ENCODE data around the gene FAM120C. TPM values are rescaled to one million over a fixed set of nuclear protein-coding genes. Genes with fewer than 3 reads are reported as not detected.

The FAM120C gene
- total RNA-seq, 1 donor from 2014 or later, result 3.5 TPM

GRCh38 chrX:54172455-54172854 lies 10.6 kb downstream of the FAM120C start:
- H3K36me3 ChIP-seq (ENCODE audit: control insufficient read depth, insufficient read depth, low read length), result no peaks in the 10 kb centered on the region

GRCh38 chrX:54171527-54172250 lies 11.4 kb downstream of the FAM120C start:
- no peak for TF ChIP-seq CTCF (IDR thresholded peaks at IDR 0.05; ENCODE audit: insufficient read depth, low read length, poor library complexity, severe bottlenecking)
- DNase-seq (ENCODE audit: low read depth), result no peak
- no peaks in the 10 kb centered on the region for H3K27me3 ChIP-seq (ENCODE audit: control insufficient read depth, insufficient read depth, low read length)
- H3K36me3 ChIP-seq (ENCODE audit: control insufficient read depth, insufficient read depth, low read length), result no peaks in the 10 kb centered on the region
- no peak overlapping the region for H3K4me3 ChIP-seq (ENCODE audit: low read depth, low read length)

More at GRCh38 chrX:54172455-54172854, 10.6 kb downstream of the FAM120C start:
- no peak for TF ChIP-seq CTCF (IDR thresholded peaks at IDR 0.05; ENCODE audit: insufficient read depth, low read length, poor library complexity, severe bottlenecking)
- Histone ChIP-seq H3K27me3 (ENCODE audit: control insufficient read depth, insufficient read depth, low read length) (no peaks in the 10 kb centered on the region), H3K4me3 (ENCODE audit: low read depth, low read length) (no peak overlapping the region)
- no peak for DNase-seq (ENCODE audit: low read depth)

- Histone ChIP-seq H3K4me3 (ENCODE audit: low read depth, low read length) (no peak overlapping the region), H3K36me3 (ENCODE audit: control insufficient read depth, insufficient read depth, low read length) (no peaks in the 10 kb centered on the region), H3K27me3 (ENCODE audit: control insufficient read depth, insufficient read depth, low read length) (no peaks in the 10 kb centered on the region)
- DNase-seq (ENCODE audit: low read depth), result no peak
- no peak for TF ChIP-seq CTCF (IDR thresholded peaks at IDR 0.05; ENCODE audit: insufficient read depth, low read length, poor library complexity, severe bottlenecking)
Measured at GRCh38 chrX:54171091-54171490, 12.0 kb downstream of the FAM120C start.

GRCh38 chrX:54166915-54167314 lies 16.1 kb downstream of the FAM120C start:
- no peak for TF ChIP-seq CTCF (IDR thresholded peaks at IDR 0.05; ENCODE audit: insufficient read depth, low read length, poor library complexity, severe bottlenecking)
- no peaks in the 10 kb centered on the region for H3K36me3 ChIP-seq (ENCODE audit: control insufficient read depth, insufficient read depth, low read length)
- no peak for DNase-seq (ENCODE audit: low read depth)
- H3K27me3 ChIP-seq (ENCODE audit: control insufficient read depth, insufficient read depth, low read length), result no peaks in the 10 kb centered on the region
- no peak overlapping the region for H3K4me3 ChIP-seq (ENCODE audit: low read depth, low read length)

- Histone ChIP-seq H3K4me3 (ENCODE audit: low read depth, low read length) (no peak overlapping the region), H3K27me3 (ENCODE audit: control insufficient read depth, insufficient read depth, low read length) (no peaks in the 10 kb centered on the region), H3K36me3 (ENCODE audit: control insufficient read depth, insufficient read depth, low read length) (no peaks in the 10 kb centered on the region)
- no peak for DNase-seq (ENCODE audit: low read depth)
- no peak for TF ChIP-seq CTCF (IDR thresholded peaks at IDR 0.05; ENCODE audit: insufficient read depth, low read length, poor library complexity, severe bottlenecking)
Measured at GRCh38 chrX:54157561-54157960, 25.5 kb downstream of the FAM120C start.

- DNase-seq (ENCODE audit: low read depth), result no peak
- Histone ChIP-seq H3K4me3 (ENCODE audit: low read depth, low read length) (no peak overlapping the region), H3K27me3 (ENCODE audit: control insufficient read depth, insufficient read depth, low read length) (no peaks in the 10 kb centered on the region), H3K36me3 (ENCODE audit: control insufficient read depth, insufficient read depth, low read length) (no peaks in the 10 kb centered on the region)
- TF ChIP-seq CTCF (IDR thresholded peaks at IDR 0.05; ENCODE audit: insufficient read depth, low read length, poor library complexity, severe bottlenecking), result no peak
Measured at GRCh38 chrX:54134269-54134668, 48.8 kb downstream of the FAM120C start.
